ENCODE measurements around the gene BOD1L1. TPM values are rescaled to one million over a fixed set of nuclear protein-coding genes. Genes with fewer than 3 reads are reported as not detected.
A peak's percentile ranks its signal among the peaks of the same experiment; 100 is the strongest.

BOD1L1 gene
- total RNA-seq: 10 to 100 TPM; 28.4 to 31.2 TPM

DNA sequence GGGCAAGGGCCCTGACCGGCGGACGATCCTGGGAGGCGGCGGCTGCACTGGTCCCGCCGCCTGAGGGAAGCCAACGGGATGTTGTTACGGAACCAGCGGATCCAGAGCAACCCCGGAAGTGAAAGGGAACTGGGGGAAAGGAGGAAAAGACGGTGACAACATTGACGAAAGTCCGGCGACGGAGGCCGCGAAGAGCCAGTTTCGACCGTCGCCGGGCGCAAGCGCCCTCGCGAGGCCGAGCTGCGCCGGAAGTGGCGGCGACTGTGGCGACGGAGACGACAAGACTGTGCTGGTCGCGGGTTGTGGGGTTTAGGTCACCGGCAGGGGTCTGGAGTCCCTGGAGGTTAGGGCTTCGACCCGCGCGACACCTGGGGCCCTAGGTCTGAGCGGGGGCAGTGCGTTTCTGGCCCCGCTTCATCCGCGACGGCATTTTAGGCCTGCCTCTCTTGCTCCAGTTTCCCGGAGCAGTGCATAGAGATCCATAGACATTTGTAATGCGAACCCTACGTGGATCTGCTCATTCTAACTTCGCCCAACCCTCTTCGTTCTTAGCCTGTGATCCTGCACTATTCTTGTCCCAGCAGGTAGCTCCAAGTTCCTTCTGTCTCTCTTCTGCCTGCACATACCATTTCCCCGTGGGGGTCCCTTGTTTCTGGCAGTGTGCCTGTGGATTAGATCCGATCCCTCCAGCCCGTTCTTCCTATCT, at the start of gene BOD1L1:
Gene BOD1L1 (minus strand): TSS at position 120 of the 706 bp plus-strand sequence. CDS start 138 bp downstream, outside the sequence.
- no peaks in the 10 kb centered on the region for H3K27me3 Mint-ChIP-seq
- H3K36me3 Mint-ChIP-seq: peaks cover 8% of the 10 kb centered on the region
- DNase-seq (peak; percentile 87), ATAC-seq (peak; percentile 85)
- H3K9me3 Mint-ChIP-seq (ENCODE audit: low read depth): no peaks in the 10 kb centered on the region
- peak within 1 kb of the TSS; percentile 90 for H3K27ac Mint-ChIP-seq
- CTCF ChIA-PET: interaction anchor here (1.0 to 2.9 kb wide), 6 partner anchors 11 to 37 kb away, joined by 3 to 17 read pairs (median 4); no protein-coding TSS in a partner anchor
- peaks cover 29% of the 10 kb centered on the region for H3K4me1 Mint-ChIP-seq
- peak within 1 kb of the TSS; percentile 88 for H3K4me3 Mint-ChIP-seq

DNA sequence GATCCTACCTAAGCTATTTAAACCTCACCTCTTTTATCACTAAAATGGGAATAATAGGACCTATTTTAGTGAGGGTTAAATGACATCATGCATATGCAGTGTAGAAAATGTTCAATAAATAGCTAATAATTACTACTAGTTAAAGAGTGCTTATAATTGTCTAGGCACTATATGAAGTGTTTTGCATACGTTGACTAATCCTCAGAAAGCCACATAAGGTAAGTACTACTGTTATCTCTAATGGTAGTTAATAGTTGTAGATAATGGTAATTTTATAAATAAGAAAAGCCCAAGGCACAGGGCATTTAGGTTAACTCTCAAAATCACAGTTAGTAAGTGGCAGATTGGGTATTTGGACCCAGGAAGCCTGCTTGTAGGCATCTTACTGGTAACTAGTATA, 47.4 kb upstream of the BOD1L1 start:
- CTCF ChIA-PET: interaction anchor here (1.5 kb wide), 1 partner anchor 19 kb away, joined by 5 read pairs; no protein-coding TSS in a partner anchor
- peaks cover 18% of the 10 kb centered on the region for H3K9me3 Mint-ChIP-seq (ENCODE audit: low read depth)
- no peak overlapping the region for H3K4me3 Mint-ChIP-seq

DNA sequence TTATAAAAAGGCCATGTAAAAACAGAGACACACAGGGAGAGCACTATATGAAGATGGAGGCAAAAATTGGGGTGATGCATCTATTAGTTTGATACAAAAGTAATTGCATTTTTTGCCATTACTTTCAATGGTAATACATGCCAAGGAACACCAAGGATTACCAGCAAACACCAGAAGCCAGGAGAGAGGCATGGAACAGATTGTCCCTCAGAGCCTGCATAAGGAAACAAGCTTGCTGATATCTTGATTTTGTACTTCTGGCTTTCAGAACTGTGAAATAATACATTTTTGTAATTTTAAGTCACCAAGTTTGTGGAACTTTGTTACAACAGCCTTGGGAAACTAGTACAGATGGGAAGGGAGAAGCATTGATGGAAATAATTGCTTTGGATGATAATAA, 45.6 kb upstream of the BOD1L1 start:
- DNase-seq (no peak), ATAC-seq (no peak)
- Mint-ChIP-seq H3K27me3 (no peaks in the 10 kb centered on the region), H3K4me3 (no peak overlapping the region), H3K4me1 (peaks cover 4% of the 10 kb centered on the region), H3K9me3 (ENCODE audit: low read depth) (peaks cover 10% of the 10 kb centered on the region), H3K27ac (no peak overlapping the region), H3K36me3 (no peaks in the 10 kb centered on the region)
- CTCF ChIA-PET: interaction anchor here (1.1 kb wide), 1 partner anchor 8 kb away, joined by 3 read pairs; no protein-coding TSS in a partner anchor

More for the DNA sequence above, 47.4 kb upstream of the BOD1L1 start:
- H3K27me3 Mint-ChIP-seq: no peaks in the 10 kb centered on the region
- ATAC-seq (no peak), DNase-seq (no peak)
- H3K4me1 Mint-ChIP-seq: peaks cover 4% of the 10 kb centered on the region
- H3K27ac Mint-ChIP-seq: no peak overlapping the region
- H3K36me3 Mint-ChIP-seq: no peaks in the 10 kb centered on the region

DNA sequence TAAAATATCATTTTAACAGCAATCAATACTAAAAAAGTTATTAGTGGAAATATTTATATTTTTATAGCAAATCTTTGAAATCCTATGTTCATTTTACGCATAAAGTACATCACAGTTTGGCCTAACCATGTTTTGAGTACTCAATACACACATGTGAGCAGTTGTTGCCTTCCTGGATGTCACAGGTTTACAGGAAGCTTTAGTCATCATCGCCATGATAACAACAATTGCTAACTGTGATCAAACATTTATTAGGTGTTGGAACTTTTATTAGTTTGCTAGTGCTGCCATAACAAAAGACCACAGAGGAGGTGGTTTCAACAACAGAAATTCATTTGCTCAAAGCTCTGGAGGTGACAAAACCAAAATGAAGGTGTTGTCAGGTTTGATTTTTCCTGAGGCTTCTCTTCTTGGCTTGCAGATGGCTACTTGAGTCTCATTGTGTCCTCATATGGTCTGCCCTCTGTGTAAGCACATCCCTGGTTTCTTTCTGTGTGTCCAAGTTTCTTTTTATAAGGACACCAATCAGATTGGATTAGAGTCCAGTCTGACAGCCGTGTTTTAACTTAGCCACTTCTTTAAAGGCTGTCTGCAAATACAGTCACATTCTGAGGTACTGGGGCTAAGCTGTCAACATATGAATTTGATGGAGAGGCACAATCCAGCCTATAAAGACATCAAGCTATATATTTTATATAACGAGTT, 43.1 kb upstream of the BOD1L1 start:
- H3K27me3 Mint-ChIP-seq: no peaks in the 10 kb centered on the region
- no peak for DNase-seq
- CTCF ChIA-PET: interaction anchor here (1.2 kb wide), 1 partner anchor 16 kb away, joined by 3 read pairs; no protein-coding TSS in a partner anchor
- no peaks in the 10 kb centered on the region for H3K9me3 Mint-ChIP-seq (ENCODE audit: low read depth)
- no peaks in the 10 kb centered on the region for H3K36me3 Mint-ChIP-seq
- no peak overlapping the region for H3K27ac Mint-ChIP-seq
- no peaks in the 10 kb centered on the region for H3K4me1 Mint-ChIP-seq
- ATAC-seq: no peak
- H3K4me3 Mint-ChIP-seq: no peak overlapping the region

DNA sequence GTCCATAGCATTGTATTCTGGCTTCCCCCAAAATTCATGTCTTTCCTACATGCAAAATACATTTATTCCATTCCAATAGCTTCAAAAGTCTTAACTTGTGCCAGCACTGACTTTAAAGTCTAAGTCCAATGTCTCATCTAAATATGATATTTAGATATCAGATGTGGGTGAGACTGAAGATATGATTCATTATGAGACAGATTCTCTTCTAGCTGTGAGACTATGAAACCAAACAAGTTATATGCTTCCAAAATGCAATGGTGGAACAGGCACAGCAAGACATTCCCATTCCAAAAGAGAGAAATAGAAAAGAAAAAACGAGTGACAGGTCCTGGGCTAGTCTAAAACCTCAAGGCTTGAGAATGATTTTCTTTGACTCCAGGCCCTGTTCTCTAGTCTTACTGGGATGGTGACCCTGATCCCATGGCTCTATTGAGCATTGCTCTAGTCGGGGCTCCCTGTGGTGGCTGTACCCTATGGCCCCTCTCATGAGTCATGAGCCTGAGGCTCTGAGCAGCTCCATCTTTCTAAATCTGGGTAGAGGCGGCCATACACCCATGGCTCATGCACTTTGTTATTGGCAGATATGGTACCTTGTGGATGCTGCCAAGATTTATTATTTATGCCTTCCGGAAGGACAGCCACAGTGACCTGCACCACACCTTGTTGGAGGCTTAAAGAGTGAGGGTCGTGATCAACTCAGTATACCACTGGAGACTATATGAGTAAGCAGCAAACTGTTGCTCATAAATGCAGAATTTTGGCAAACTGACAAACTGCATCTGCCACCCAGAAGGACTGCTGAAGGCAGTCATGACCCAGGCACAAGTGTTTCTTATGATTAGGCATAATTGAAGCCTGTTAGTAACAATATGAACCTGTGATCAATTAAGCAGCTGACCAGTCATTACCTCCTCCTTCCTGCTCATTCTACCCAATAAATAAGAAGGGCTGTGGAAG, 38.5 kb upstream of the BOD1L1 start:
- CTCF ChIA-PET: interaction anchor here (1.2 kb wide), 1 partner anchor 8 kb away, joined by 3 read pairs; no protein-coding TSS in a partner anchor
- Mint-ChIP-seq H3K27ac (no peak overlapping the region), H3K4me1 (no peaks in the 10 kb centered on the region), H3K36me3 (no peaks in the 10 kb centered on the region), H3K9me3 (ENCODE audit: low read depth) (no peaks in the 10 kb centered on the region), H3K27me3 (no peaks in the 10 kb centered on the region), H3K4me3 (no peak overlapping the region)
- no peak for DNase-seq
- no peak for ATAC-seq

DNA sequence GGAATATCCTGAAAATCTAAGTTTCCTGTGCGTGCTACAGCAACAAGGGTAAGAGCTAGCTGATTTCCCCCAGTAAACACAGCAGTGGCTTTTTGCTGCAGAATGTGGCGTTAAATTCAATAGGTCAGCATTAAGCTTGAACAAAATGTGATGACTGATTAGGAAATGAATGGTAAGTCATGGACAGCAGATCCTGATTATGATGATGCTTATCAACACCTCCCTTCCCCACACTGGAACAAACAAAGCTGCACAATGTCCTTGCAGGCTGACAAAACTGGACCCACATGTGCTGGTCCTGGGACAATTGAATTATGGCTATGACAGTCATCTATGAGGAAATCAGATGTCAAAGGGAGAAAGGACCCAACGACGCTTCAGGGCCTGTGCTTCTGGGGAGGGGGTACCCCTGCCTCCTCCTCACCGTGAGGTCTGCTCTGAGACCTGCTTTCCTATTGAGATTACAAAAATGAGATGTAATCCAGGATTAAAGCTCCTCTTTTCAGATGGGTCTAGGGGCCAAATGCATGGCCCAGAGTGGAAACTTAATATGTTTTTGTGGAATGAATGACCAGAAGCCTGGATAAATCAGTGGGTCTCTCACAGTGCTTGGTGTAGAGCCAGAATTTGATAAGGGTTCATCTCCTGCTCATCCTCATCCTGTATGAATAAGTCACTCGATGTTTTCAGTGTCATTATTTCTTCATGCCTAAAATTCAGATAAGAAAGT, 32.0 kb upstream of the BOD1L1 start:
- DNase-seq: no peak
- no peak for ATAC-seq
- Mint-ChIP-seq H3K36me3 (no peaks in the 10 kb centered on the region), H3K9me3 (ENCODE audit: low read depth) (no peaks in the 10 kb centered on the region), H3K4me1 (peaks cover 14% of the 10 kb centered on the region), H3K27ac (no peak overlapping the region), H3K4me3 (no peak overlapping the region), H3K27me3 (peaks cover 7% of the 10 kb centered on the region)
- CTCF ChIA-PET: no interaction called here

DNA sequence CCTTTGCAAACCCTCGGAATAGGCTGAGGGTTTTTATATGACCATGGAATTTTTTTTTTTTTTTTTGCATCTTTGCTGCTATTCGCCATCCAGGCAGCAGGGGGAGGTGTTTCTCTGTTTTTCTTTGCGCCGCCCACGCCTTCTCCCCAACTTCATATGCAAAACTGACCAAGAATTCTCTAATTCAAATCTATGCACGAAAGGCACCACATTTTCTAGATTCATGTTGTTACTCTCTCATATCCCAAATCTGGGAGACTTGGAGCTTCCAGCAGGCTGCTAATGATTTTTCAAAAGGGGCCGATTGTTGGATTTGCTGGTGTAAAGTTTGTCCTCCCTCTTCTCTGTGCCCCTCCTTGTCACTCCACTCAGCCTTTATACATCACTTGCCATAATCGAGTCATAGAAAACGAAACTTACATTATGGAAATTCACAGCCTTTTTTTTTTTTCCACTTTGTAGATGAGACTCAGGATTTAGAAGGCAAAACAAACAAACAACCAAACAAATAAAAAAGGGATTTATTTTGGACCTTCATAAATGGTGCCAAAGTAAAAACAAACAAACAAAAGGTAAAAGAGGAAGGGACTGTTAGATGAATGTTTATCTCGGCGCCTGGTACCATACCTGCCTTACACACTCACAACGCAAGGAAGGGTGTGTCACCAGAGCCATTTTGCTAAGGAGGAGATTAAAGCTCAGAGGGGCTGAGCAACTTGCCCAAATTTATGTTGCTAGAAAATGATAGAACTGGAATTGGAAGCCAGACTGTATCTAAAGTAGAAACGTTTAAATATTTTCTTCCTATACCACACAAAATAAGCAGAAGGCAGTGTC, 29.3 kb upstream of the BOD1L1 start:
- Mint-ChIP-seq H3K27me3 (peaks cover 14% of the 10 kb centered on the region), H3K36me3 (no peaks in the 10 kb centered on the region), H3K4me1 (peaks cover 14% of the 10 kb centered on the region), H3K27ac (peak overlapping the region; percentile 75), H3K9me3 (ENCODE audit: low read depth) (no peaks in the 10 kb centered on the region), H3K4me3 (peak overlapping the region; percentile 59)
- DNase-seq (peak; percentile 63), ATAC-seq (peak; percentile 34)
- CTCF ChIA-PET: interaction anchor here (0.6 to 1.8 kb wide), 11 partner anchors 9 to 1740 kb away, joined by 3 to 5 read pairs (median 3); partner anchors contain the start of gene BOD1L1

DNA sequence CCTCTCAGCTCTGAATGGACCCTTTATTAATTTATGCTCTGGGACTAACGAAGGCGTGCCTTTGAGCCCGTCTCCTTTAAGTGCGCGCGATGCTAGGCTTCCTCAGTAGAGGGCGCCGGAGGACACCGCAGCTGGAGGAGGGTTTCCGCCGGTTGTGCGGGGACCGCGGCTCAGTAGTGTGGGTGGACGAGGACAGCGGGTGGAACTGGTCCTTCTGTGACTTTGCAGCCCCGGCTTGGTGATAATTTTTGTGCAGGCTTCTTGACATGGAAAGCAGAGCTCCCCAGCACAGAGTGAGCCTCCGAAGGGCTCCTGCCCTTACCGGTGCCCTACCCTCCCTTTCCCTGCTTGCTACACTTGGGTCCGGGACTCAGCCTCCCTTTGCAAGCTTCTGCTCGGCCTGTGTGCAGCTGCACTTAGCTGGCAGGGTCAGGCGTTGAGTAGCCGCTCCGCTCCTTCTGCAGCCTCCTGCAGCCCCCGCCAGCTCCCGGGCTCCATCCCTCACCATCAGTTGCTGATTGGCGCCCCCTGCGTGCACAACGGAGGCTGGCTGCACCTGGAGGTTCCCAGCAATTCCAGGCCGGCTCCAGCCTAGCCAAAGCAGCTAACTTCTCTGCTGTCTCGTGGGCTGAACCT, 26.8 kb upstream of the BOD1L1 start:
- CTCF ChIA-PET: interaction anchor here (0.7 to 2.3 kb wide), 17 partner anchors 9 to 925 kb away, joined by 3 to 20 read pairs (median 4); partner anchors contain the start of gene BOD1L1
- Mint-ChIP-seq H3K9me3 (ENCODE audit: low read depth) (no peaks in the 10 kb centered on the region), H3K27me3 (peaks cover 18% of the 10 kb centered on the region), H3K4me1 (peaks cover 14% of the 10 kb centered on the region), H3K36me3 (no peaks in the 10 kb centered on the region), H3K27ac (no peak overlapping the region), H3K4me3 (peak overlapping the region; percentile 66)
- ATAC-seq (peak; percentile 94), DNase-seq (peak; percentile 86)

DNA sequence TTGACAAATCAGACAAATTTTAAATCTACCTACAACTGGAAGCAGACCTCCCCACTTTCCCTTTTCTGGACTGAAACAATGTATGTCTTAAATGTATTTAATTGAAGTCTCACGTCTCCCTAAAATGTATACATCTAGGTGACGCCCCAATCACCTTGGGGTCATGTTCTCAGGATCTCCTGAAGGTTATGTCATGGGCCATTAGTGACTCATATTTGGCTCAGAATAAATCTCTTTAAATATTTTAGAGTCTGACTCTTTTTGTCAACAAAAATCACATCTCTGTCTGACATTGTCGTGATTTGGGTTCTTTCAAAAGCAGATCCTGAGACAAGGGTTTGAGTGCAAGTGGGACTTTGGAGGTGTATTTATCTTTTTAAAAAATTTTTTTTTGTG, 26.2 kb upstream of the BOD1L1 start:
- H3K27me3 Mint-ChIP-seq: peaks cover 24% of the 10 kb centered on the region
- no peak overlapping the region for H3K4me3 Mint-ChIP-seq
- CTCF ChIA-PET: interaction anchor here (0.7 to 2.3 kb wide), 15 partner anchors 8 to 925 kb away, joined by 3 to 20 read pairs (median 4); partner anchors contain the start of gene BOD1L1
- no peaks in the 10 kb centered on the region for H3K36me3 Mint-ChIP-seq
- ATAC-seq: no peak
- no peaks in the 10 kb centered on the region for H3K9me3 Mint-ChIP-seq (ENCODE audit: low read depth)
- peaks cover 14% of the 10 kb centered on the region for H3K4me1 Mint-ChIP-seq
- no peak for DNase-seq
- H3K27ac Mint-ChIP-seq: no peak overlapping the region

DNA sequence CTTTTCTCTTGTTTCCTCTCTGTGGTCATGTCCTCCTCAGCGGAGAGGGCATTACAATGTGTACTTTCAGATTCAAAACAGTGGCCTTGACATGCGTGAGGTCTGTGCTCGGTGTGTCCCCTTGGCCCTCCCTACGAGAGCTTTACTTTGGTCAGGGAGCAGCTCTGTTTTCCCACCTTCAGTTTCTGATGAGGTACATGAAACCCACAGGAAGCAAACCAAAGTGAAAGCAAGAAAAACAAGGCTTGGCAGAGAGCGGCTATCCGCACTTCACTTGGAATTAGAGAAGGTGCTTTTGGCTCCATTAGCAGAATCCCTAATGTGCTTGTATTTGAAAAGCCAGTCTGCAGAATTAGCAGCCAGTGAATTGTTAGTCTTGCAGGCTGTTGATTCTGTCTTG, 19.5 kb upstream of the BOD1L1 start:
- CTCF ChIA-PET: no interaction called here
- Mint-ChIP-seq H3K4me1 (peaks cover 8% of the 10 kb centered on the region), H3K27ac (peak overlapping the region; percentile 6)

DNA sequence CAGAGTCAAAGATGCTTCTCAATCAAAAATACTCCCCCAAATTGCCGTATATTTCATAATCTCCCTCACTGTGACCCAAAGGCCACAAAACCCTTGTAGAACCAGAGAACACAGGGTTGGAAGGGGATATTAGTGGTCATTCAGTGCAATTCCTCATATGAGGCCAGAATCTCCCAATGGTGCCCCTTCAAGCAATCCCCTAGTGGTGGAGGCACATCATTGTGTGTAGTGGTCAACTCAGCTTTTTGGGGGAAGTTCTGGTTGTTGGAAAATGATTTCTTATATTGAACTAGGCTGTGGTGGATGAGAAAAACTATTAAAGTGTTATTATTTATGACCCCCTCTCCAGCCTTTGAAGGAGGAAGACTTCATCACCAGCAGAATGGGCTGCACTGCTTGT, 17.6 kb upstream of the BOD1L1 start:
- peaks cover 32% of the 10 kb centered on the region for H3K27me3 Mint-ChIP-seq
- ATAC-seq: no peak
- H3K4me1 Mint-ChIP-seq: peaks cover 8% of the 10 kb centered on the region

More for the DNA sequence above, 19.5 kb upstream of the BOD1L1 start:
- DNase-seq (no peak), ATAC-seq (no peak)
- H3K4me3 Mint-ChIP-seq: peak overlapping the region; percentile 29
- H3K9me3 Mint-ChIP-seq (ENCODE audit: low read depth): no peaks in the 10 kb centered on the region
- H3K36me3 Mint-ChIP-seq: no peaks in the 10 kb centered on the region
- peaks cover 24% of the 10 kb centered on the region for H3K27me3 Mint-ChIP-seq

More for the DNA sequence above, 17.6 kb upstream of the BOD1L1 start:
- no peak overlapping the region for H3K4me3 Mint-ChIP-seq
- DNase-seq: no peak
- no peaks in the 10 kb centered on the region for H3K36me3 Mint-ChIP-seq
- CTCF ChIA-PET: interaction anchor here (1.4 to 1.7 kb wide), 2 partner anchors 9 to 12 kb away, joined by 3 to 6 read pairs; no protein-coding TSS in a partner anchor
- H3K27ac Mint-ChIP-seq: no peak overlapping the region
- no peaks in the 10 kb centered on the region for H3K9me3 Mint-ChIP-seq (ENCODE audit: low read depth)

All from activated CD8-positive, alpha-beta memory T cell treated with anti-CD3 and anti-CD28 coated beads, Interleukin-2, amount 10 ng/mL, durations not matched to agents 7 days and 5 days (primary cell).